A673 (cell line): ENCODE data around the gene MPO. TPM values are rescaled to one million over a fixed set of nuclear protein-coding genes. Genes with fewer than 3 reads are reported as not detected.

Source experiments
- BruUV-seq: library from RNA; stranded (reverse); fragments of 400-500 nt; replicated peaks from 2 replicates; lab custom pipeline; 2021; lab: Mats Ljungman, UMichigan
- CTCF ChIA-PET: fragments of 300-600 bp; sonication (Branson Sonifier 250); formaldehyde crosslinking; loops from one replicate; lab custom pipeline; 2022; ENCODE audit warnings: antibody characterized with exemption; lab: Charles Lee
- POLR2A ChIA-PET: fragments of 300-600 bp; sonication (Branson Sonifier 250); formaldehyde crosslinking; loops from one replicate; lab custom pipeline; 2022; ENCODE audit warnings: antibody characterized with exemption; ENCODE audit not compliant: low non-redundant PET; lab: Charles Lee
- DNase-seq: peaks from one replicate; pipeline ENCODE4 v3.0.0-alpha.2; 2015; ENCODE audit warnings: low spot score
- H3K27ac ChIP-seq: fragments of 200-600 bp; sonication (generic); 2 replicates; pipeline ENCODE4 v1.5.1; 2016; ENCODE audit warnings: mixed run types, low read depth, mild to moderate bottlenecking, mixed read lengths, antibody characterized with exemption, low read length; ENCODE audit not compliant: poor library complexity, severe bottlenecking
- H3K27me3 ChIP-seq: fragments of 200-600 bp; sonication (generic); replicated peaks from 2 replicates; pipeline ENCODE4 v1.6.1; 2017; ENCODE audit warnings: mixed run types, low read depth, mild to moderate bottlenecking, mixed read lengths, antibody characterized with exemption, low read length; ENCODE audit not compliant: insufficient read depth, poor library complexity
- H3K36me3 ChIP-seq: fragments of 200-600 bp; sonication (generic); 2 replicates; pipeline ENCODE4 v1.6.1; 2016; ENCODE audit warnings: mixed run types, mild to moderate bottlenecking, mixed read lengths, antibody characterized with exemption, low read length; ENCODE audit not compliant: insufficient read depth, poor library complexity, severe bottlenecking
- H3K4me1 ChIP-seq: fragments of 200-600 bp; sonication (generic); 2 replicates; pipeline ENCODE4 v1.6.1; 2017; ENCODE audit warnings: mixed run types, mild to moderate bottlenecking, mixed read lengths, antibody characterized with exemption, low read length; ENCODE audit not compliant: insufficient read depth, poor library complexity, severe bottlenecking
- H3K4me3 ChIP-seq: fragments of 200-600 bp; sonication (generic); 2 replicates; pipeline ENCODE4 v1.5.1; 2016; ENCODE audit warnings: low read depth, mixed run types, mild to moderate bottlenecking, mixed read lengths, low read length; ENCODE audit not compliant: poor library complexity, severe bottlenecking
- H3K9me3 ChIP-seq: fragments of 200-600 bp; sonication (generic); 2 replicates; pipeline ENCODE4 v1.6.1; 2016; ENCODE audit warnings: mixed run types, low read depth, mild to moderate bottlenecking, mixed read lengths, antibody characterized with exemption, low read length; ENCODE audit not compliant: poor library complexity, severe bottlenecking
- CTCF ChIP-seq: fragments of 300-800, 200-600 bp; sonication (generic); conservative IDR thresholded peaks from 2 replicates; pipeline ENCODE4 v1.5.1; 2017; ENCODE audit warnings: low read depth, mild to moderate bottlenecking, antibody characterized with exemption, low read length, moderate library complexity, mixed read lengths
- EZH2 ChIP-seq: fragments of 200-600 bp; sonication (generic); IDR thresholded peaks from 2 replicates; pipeline ENCODE4 v1.6.1; 2017; ENCODE audit warnings: borderline replicate concordance, low read depth, mild to moderate bottlenecking, mixed read lengths, antibody characterized with exemption, low read length; ENCODE audit not compliant: poor library complexity, severe bottlenecking
- intact Hi-C: fragments of 100-400 bp; cut with micrococcal nuclease; formaldehyde crosslinking; loops from one replicate; pipeline ENCODE4 v1.10.0; 2022; ENCODE audit not compliant: unreplicated experiment
- total RNA-seq: library from RNA; stranded (reverse); gene quantifications from 2 replicates; pipeline ENCODE4 v1.2.3, GENCODE V29; 2021

MPO gene
- total RNA-seq, 1 experiment from 2014 or later: not detected

DNA sequence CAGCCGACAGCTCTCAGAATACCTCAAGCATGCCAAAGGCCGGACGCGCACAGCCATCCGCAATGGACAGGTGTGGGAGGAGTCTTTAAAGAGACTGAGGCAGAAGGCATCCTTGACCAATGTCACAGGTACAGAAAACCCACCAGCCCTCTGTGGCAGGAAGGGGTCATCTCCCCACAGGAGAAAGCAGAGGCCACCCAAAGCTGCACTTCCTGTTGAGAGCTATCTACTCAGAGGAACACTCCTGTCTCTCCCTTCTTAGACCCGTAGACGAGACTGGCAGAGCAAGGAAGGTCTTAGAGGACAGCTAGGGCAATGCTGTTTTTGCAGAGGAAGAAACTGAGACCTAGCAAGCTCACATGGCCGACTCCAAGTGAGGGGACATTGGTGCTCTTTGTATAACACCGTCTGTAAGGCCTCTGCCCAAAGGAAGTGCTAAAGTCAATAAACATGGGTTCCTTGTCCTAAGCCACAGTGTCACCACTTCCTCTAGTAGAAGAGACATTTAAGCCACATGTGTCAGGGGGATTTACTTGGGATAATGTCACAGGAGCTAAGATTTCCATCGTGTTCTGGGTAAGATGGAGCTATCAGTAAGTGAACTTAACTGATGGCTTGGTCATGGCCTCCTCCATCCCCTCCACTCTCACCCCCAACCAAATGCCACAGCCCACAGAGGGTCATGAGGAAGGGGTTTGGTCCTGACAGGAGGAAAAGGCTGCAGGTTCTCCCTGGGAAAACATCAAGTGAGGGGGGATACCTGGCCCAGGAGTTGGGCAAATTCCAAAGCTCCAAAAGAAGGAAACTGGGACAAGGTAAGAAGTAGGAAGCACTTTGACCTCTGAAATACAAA lies 33.0 kb downstream of the MPO start:
- Histone ChIP-seq H3K27ac (no peak overlapping the region), H3K27me3 (peaks cover 8% of the 10 kb centered on the region), H3K4me1 (peaks cover 8% of the 10 kb centered on the region), H3K36me3 (no peaks in the 10 kb centered on the region), H3K4me3 (no peak overlapping the region), H3K9me3 (no peaks in the 10 kb centered on the region)
- no peak for DNase-seq
- no TSS peak for BruUV-seq
- TF ChIP-seq EZH2: no peak
- TF ChIP-seq CTCF: no peak
- intact Hi-C loops: no loop called here
- POLR2A ChIA-PET: no interaction called here
- CTCF ChIA-PET: interaction anchor here (0.6 kb wide), 1 partner anchor 17 kb away, joined by 3 read pairs; no protein-coding TSS in a partner anchor

DNA sequence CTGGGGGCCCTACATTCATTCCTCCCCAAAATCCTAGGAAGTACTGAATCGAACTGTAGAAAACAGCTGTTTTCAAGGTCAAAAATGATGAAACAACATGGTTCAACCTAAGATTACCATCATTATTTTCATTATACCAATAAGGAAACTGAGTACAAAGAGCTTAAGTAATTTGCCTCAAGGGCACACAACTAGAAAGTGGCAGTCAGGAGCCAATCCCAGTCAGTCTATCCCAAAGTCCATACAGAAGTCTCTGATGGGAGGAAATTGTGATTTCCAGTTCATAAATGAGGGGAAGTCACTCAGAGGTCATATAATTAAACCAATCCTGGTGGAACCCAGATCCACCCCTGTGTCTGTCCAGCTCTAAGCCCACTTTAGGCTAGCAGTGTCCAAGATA lies 34.0 kb downstream of the MPO start:
- Histone ChIP-seq H3K9me3 (no peaks in the 10 kb centered on the region), H3K27ac (no peak overlapping the region), H3K36me3 (no peaks in the 10 kb centered on the region), H3K4me1 (peaks cover 8% of the 10 kb centered on the region), H3K27me3 (peaks cover 6% of the 10 kb centered on the region), H3K4me3 (no peak overlapping the region)
- TF ChIP-seq CTCF: no peak
- TF ChIP-seq EZH2: no peak
- intact Hi-C loops: no loop called here
- no peak for DNase-seq
- CTCF ChIA-PET: no interaction called here
- POLR2A ChIA-PET: interaction anchor here (0.7 kb wide), 1 partner anchor 927 kb away, joined by 3 read pairs; no protein-coding TSS in a partner anchor
- no TSS peak for BruUV-seq

GRCh38 chr17:58246104-58246740 lies 34.5 kb downstream of the MPO start:
- CTCF ChIA-PET: no interaction called here
- intact Hi-C loops: no loop called here
- POLR2A ChIA-PET: interaction anchor here (0.7 kb wide), 1 partner anchor 927 kb away, joined by 3 read pairs; no protein-coding TSS in a partner anchor

More at GRCh38 chr17:58246104-58246740, 34.5 kb downstream of the MPO start:
- Histone ChIP-seq H3K27me3 (peaks cover under 1% of the 10 kb centered on the region), H3K36me3 (no peaks in the 10 kb centered on the region), H3K27ac (no peak overlapping the region), H3K4me3 (no peak overlapping the region), H3K9me3 (no peaks in the 10 kb centered on the region), H3K4me1 (peaks cover 8% of the 10 kb centered on the region)
- DNase-seq: no peak
- no peak for TF ChIP-seq CTCF
- TF ChIP-seq EZH2: no peak
- no TSS peak for BruUV-seq
